H9 (cell line): ENCODE results near the gene FHOD3. TPM values are rescaled to one million over a fixed set of nuclear protein-coding genes. Genes with fewer than 3 reads are reported as not detected.

Source experiments
- DNase-seq: peaks from one replicate; pipeline ENCODE4 v3.0.0-alpha.2; 2017
- H2AFZ ChIP-seq: one replicate; pipeline ENCODE4 v1.6.1; 2013; ENCODE audit warnings: mild to moderate bottlenecking, low read length, control low read depth, moderate library complexity
- H2AK5ac ChIP-seq: 2 replicates; pipeline ENCODE4 v1.6.1; 2013; ENCODE audit warnings: low read length, control low read depth, mixed read lengths; ENCODE audit not compliant: insufficient read length
- H2BK120ac ChIP-seq: one replicate; pipeline ENCODE4 v1.6.1; 2013; ENCODE audit warnings: low read depth, mild to moderate bottlenecking, low read length, control low read depth, inconsistent platforms; ENCODE audit not compliant: poor library complexity, severe bottlenecking
- H2BK12ac ChIP-seq: 2 replicates; pipeline ENCODE4 v1.6.1; 2013; ENCODE audit warnings: low read length, control low read depth, mixed read lengths, low read depth; ENCODE audit not compliant: insufficient read length
- H2BK15ac ChIP-seq: 2 replicates; pipeline ENCODE4 v1.6.1; 2013; ENCODE audit warnings: low read depth, low read length, control low read depth
- H2BK20ac ChIP-seq: one replicate; pipeline ENCODE4 v1.6.1; 2013; ENCODE audit warnings: low read depth, mild to moderate bottlenecking, low read length, control low read depth, inconsistent platforms; ENCODE audit not compliant: poor library complexity, severe bottlenecking
- H2BK5ac ChIP-seq: 2 replicates; pipeline ENCODE4 v1.6.1; 2013; ENCODE audit warnings: low read length, control low read depth, mixed read lengths; ENCODE audit not compliant: insufficient read length
- H3K14ac ChIP-seq: 2 replicates; pipeline ENCODE4 v1.6.1; 2013; ENCODE audit warnings: low read length, control low read depth; ENCODE audit not compliant: insufficient read depth
- H3K18ac ChIP-seq: 2 replicates; pipeline ENCODE4 v1.6.1; 2013; ENCODE audit warnings: low read depth, mild to moderate bottlenecking, mixed read lengths, low read length, control low read depth; ENCODE audit not compliant: insufficient read length
- H3K23ac ChIP-seq: 2 replicates; pipeline ENCODE4 v1.6.1; 2013; ENCODE audit warnings: low read length, control low read depth, mixed read lengths, low read depth; ENCODE audit not compliant: insufficient read length
- H3K23me2 ChIP-seq: 2 replicates; pipeline ENCODE4 v1.6.1; 2013; ENCODE audit warnings: low read depth, mild to moderate bottlenecking, mixed read lengths, low read length, control low read depth; ENCODE audit not compliant: insufficient read length, poor library complexity, severe bottlenecking
- H3K27ac ChIP-seq: 2 replicates; pipeline ENCODE4 v1.5.1; 2013; ENCODE audit warnings: low read length, control low read depth, mixed read lengths, low read depth; ENCODE audit not compliant: insufficient read length
- H3K27me3 ChIP-seq: 2 replicates; pipeline ENCODE4 v1.6.1; 2013; ENCODE audit warnings: low read length, control low read depth, inconsistent platforms; ENCODE audit not compliant: insufficient read depth
- H3K4ac ChIP-seq: 2 replicates; pipeline ENCODE4 v1.6.1; 2013; ENCODE audit warnings: low read depth, mild to moderate bottlenecking, control low read depth, inconsistent platforms, low read length, moderate library complexity
- H3K4me1 ChIP-seq: 2 replicates; pipeline ENCODE4 v1.6.1; 2013; ENCODE audit warnings: low read length, control low read depth, inconsistent platforms; ENCODE audit not compliant: insufficient read depth
- H3K4me2 ChIP-seq: 2 replicates; pipeline ENCODE4 v1.6.1; 2013; ENCODE audit warnings: low read length, control low read depth, mixed read lengths; ENCODE audit not compliant: insufficient read length, insufficient read depth
- H3K56ac ChIP-seq: 2 replicates; pipeline ENCODE4 v1.6.1; 2013; ENCODE audit warnings: low read depth, mild to moderate bottlenecking, mixed read lengths, low read length, control low read depth; ENCODE audit not compliant: insufficient read length
- H3K79me1 ChIP-seq: 2 replicates; pipeline ENCODE4 v1.6.1; 2013; ENCODE audit warnings: low read depth, mild to moderate bottlenecking, moderate library complexity, low read length, control low read depth, inconsistent platforms; ENCODE audit not compliant: insufficient read depth, poor library complexity, severe bottlenecking
- H3K79me2 ChIP-seq: 2 replicates; pipeline ENCODE4 v1.6.1; 2013; ENCODE audit warnings: low read length, control low read depth, inconsistent platforms; ENCODE audit not compliant: insufficient read depth
- H3K9ac ChIP-seq: 2 replicates; pipeline ENCODE4 v1.6.1; 2013; ENCODE audit warnings: low read length, control low read depth, mixed read lengths; ENCODE audit not compliant: insufficient read length; ENCODE audit errors: extremely low read depth
- H3K9me3 ChIP-seq: one replicate; pipeline ENCODE4 v1.6.1; 2013; ENCODE audit warnings: low read depth, low read length, inconsistent platforms; ENCODE audit not compliant: control insufficient read depth
- H3T11ph ChIP-seq: one replicate; pipeline ENCODE4 v1.6.1; 2013; ENCODE audit warnings: mild to moderate bottlenecking, low read length, control low read depth, inconsistent platforms
- H4K20me1 ChIP-seq: one replicate; pipeline ENCODE4 v1.6.1; 2013; ENCODE audit not compliant: control insufficient read depth, insufficient read length, insufficient read depth
- H4K5ac ChIP-seq: 2 replicates; pipeline ENCODE4 v1.6.1; 2013; ENCODE audit warnings: low read depth, mild to moderate bottlenecking, mixed read lengths, low read length, control low read depth; ENCODE audit not compliant: insufficient read length
- H4K8ac ChIP-seq: replicated peaks from 2 replicates; pipeline ENCODE4 v1.6.1; 2013; ENCODE audit warnings: low read length, control low read depth, mixed read lengths, low read depth; ENCODE audit not compliant: insufficient read length
- H4K91ac ChIP-seq: 2 replicates; pipeline ENCODE4 v1.6.1; 2013; ENCODE audit warnings: low read depth, mild to moderate bottlenecking, moderate library complexity, mixed read lengths, low read length, control low read depth; ENCODE audit not compliant: insufficient read length
- H3K27ac Mint-ChIP-seq, 3 experiments: 2 replicates in 2 of 3; 3 replicates in 1 of 3; pipeline ENCODE4 v1.8.0; 2020 to 2021; ENCODE audit warnings: mixed read lengths in 3 of 3, mild to moderate bottlenecking in 1 of 3, moderate library complexity in 1 of 3
- H3K27me3 Mint-ChIP-seq: 2 replicates; pipeline ENCODE4 v1.8.0; 2021; ENCODE audit warnings: low read depth, mild to moderate bottlenecking, moderate library complexity, mixed read lengths
- H3K36me3 Mint-ChIP-seq, 3 experiments: 2 replicates in 2 of 3; 3 replicates in 1 of 3; pipeline ENCODE4 v1.8.0; 2020 to 2021; ENCODE audit warnings: low read depth in 3 of 3, mixed read lengths in 3 of 3; ENCODE audit not compliant: insufficient read depth in 1 of 3
- H3K4me1 Mint-ChIP-seq, 2 experiments: 2 replicates each; pipeline ENCODE4 v1.8.0; 2020; ENCODE audit warnings: mixed read lengths in 2 of 2
- H3K4me3 Mint-ChIP-seq, 2 experiments: 2 replicates in 1 of 2; 3 replicates in 1 of 2; pipeline ENCODE4 v1.8.0; 2020 to 2021; ENCODE audit warnings: mild to moderate bottlenecking in 2 of 2, mixed read lengths in 2 of 2, moderate library complexity in 1 of 2
- H3K9me3 Mint-ChIP-seq, 2 experiments: 2 replicates in 1 of 2; 3 replicates in 1 of 2; pipeline ENCODE4 v1.8.0; 2020; ENCODE audit warnings: mild to moderate bottlenecking in 2 of 2, mixed read lengths in 2 of 2, moderate library complexity in 1 of 2
- WGBS: extraction: QIAGEN DNeasy Blood & Tissue Kit; methylation state at CpG from one replicate; pipeline ENCODE4 v1.1.7; 2013; ENCODE audit warnings: missing lambda C conversion rate, low lambda C conversion rate, mixed read lengths; ENCODE audit not compliant: insufficient read length; ENCODE audit errors: extremely low coverage; 5-methylcytosine and 5-hydroxymethylcytosine counted together
- total RNA-seq: library from RNA; stranded (reverse); gene quantifications from 2 replicates; pipeline ENCODE4 v1.2.1, GENCODE V29; 2021
- TF ChIP-seq, protein P1 (sequence below): fragments of 200-600 bp; sonication (generic); conservative IDR thresholded peaks from 3 replicates; pipeline ENCODE4 v1.8.0; 2021; ENCODE audit warnings: antibody characterized with exemption, mild to moderate bottlenecking

FHOD3 gene
- total RNA-seq, 1 experiment from 2014 or later = 8.0 TPM

DNA sequence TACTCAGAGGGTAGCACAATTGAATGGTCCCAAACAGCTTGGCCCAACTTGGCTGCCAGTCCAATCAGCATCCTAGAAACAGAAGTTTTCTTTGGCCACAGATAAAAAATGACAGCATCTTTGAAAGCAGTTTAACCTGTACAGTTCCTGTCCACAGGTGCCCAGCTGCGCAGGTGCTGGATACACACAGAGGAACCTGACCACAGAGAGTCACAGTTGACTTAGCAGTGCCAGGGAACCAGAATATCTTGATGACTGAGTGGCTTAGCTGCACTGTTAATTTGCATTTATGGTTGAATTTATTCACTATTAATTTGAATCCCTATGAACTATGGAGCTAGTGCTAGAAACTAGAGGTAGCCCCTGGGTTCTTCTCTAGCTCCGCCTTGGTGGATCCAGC, 437.6 kb downstream of the FHOD3 start:
- no peak overlapping the region for H3T11ph ChIP-seq
- H3K79me2 ChIP-seq = no peaks in the 10 kb centered on the region
- H3K27ac ChIP-seq = no peak overlapping the region
- no peaks in the 10 kb centered on the region for H3K79me1 ChIP-seq
- H2BK15ac ChIP-seq = no peak overlapping the region
- Mint-ChIP-seq H3K36me3 (peaks cover 28 to 46% (median 45%) of the 10 kb centered on the region in 3 experiments), H3K4me1 (peaks cover 3 to 4% of the 10 kb centered on the region in 2 experiments; a peak in 2 of 4 replicates), H3K9me3 (peaks cover 22 to 26% of the 10 kb centered on the region in 2 experiments), H3K4me3 (no peak overlapping the region), H3K27me3 (peaks cover 8% of the 10 kb centered on the region), H3K27ac (no peak overlapping the region)
- H3K9me3 ChIP-seq = peaks cover 13% of the 10 kb centered on the region
- no peak overlapping the region for H3K4me2 ChIP-seq
- H4K8ac ChIP-seq = no peak overlapping the region
- H3K23ac ChIP-seq = no peak overlapping the region
- no peaks in the 10 kb centered on the region for H4K20me1 ChIP-seq
- H2AFZ ChIP-seq = no peak overlapping the region
- no peak overlapping the region for H4K91ac ChIP-seq
- H3K56ac ChIP-seq = no peak overlapping the region
- H2BK20ac ChIP-seq = no peak overlapping the region
- no peak overlapping the region for H3K18ac ChIP-seq
- WGBS = no CpG with 5 or more reads among the region's 2 CpGs
- no peak overlapping the region for H2AK5ac ChIP-seq
- no peak overlapping the region for H2BK5ac ChIP-seq
- H3K14ac ChIP-seq = no peak overlapping the region
- H4K5ac ChIP-seq = no peak overlapping the region
- H3K23me2 ChIP-seq = no peaks in the 10 kb centered on the region
- no peaks in the 10 kb centered on the region for H3K4me1 ChIP-seq
- H3K27me3 ChIP-seq = no peaks in the 10 kb centered on the region
- H2BK120ac ChIP-seq = no peak overlapping the region
- TF ChIP-seq, protein P1, sequence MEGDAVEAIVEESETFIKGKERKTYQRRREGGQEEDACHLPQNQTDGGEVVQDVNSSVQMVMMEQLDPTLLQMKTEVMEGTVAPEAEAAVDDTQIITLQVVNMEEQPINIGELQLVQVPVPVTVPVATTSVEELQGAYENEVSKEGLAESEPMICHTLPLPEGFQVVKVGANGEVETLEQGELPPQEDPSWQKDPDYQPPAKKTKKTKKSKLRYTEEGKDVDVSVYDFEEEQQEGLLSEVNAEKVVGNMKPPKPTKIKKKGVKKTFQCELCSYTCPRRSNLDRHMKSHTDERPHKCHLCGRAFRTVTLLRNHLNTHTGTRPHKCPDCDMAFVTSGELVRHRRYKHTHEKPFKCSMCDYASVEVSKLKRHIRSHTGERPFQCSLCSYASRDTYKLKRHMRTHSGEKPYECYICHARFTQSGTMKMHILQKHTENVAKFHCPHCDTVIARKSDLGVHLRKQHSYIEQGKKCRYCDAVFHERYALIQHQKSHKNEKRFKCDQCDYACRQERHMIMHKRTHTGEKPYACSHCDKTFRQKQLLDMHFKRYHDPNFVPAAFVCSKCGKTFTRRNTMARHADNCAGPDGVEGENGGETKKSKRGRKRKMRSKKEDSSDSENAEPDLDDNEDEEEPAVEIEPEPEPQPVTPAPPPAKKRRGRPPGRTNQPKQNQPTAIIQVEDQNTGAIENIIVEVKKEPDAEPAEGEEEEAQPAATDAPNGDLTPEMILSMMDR = no peak
- no peak for DNase-seq
- no peak overlapping the region for H3K9ac ChIP-seq
- H3K4ac ChIP-seq = no peak overlapping the region
- H2BK12ac ChIP-seq = no peak overlapping the region
